Omental fat pad (tissue), 4 donors: Measurements from ENCODE around the gene GPC3. TPM values are rescaled to one million over a fixed set of nuclear protein-coding genes. Genes with fewer than 3 reads are reported as not detected.

Experiments
- ATAC-seq: fragments of 150-250 bp; one replicate; pipeline ENCODE4 v1.9.1; 2016; ENCODE audit warnings: mild to moderate bottlenecking, moderate library complexity; ENCODE audit not compliant: low FRiP score
- DNase-seq: peaks from one replicate; pipeline ENCODE4 v3.0.0-alpha.2; 2019; ENCODE audit warnings: low spot score
- CTCF ChIP-seq, 3 donors: fragments of 450-650 bp; IDR thresholded peaks; one replicate each; pipeline ENCODE4 v1.5.1; 2016 to 2017; ENCODE audit warnings: antibody characterized with exemption in 3 of 3, mild to moderate bottlenecking in 3 of 3, moderate library complexity in 2 of 3
- total RNA-seq, 4 donors: library from RNA; depleted of rRNA; stranded (reverse); fragments of >200 nt; gene quantifications; one replicate each; pipeline ENCODE4 v1.1.0, GENCODE V29; 2016

The GPC3 gene
- total RNA-seq, 4 donors from 2014 or later: 48.9 to 146 (median 77.1) TPM

- no peak for ATAC-seq
- no peak for DNase-seq
- TF ChIP-seq CTCF (IDR thresholded peaks at IDR 0.05): no peak
Observed at GRCh38 chrX:133913009-133913408, 72.4 kb downstream of the GPC3 start.

- ATAC-seq: no peak
Observed at GRCh38 chrX:133911825-133912495, 73.4 kb downstream of the GPC3 start.

GRCh38 chrX:133910539-133910938, 74.9 kb downstream of the GPC3 start:
- ATAC-seq (no peak), DNase-seq (no peak)
- TF ChIP-seq CTCF (IDR thresholded peaks at IDR 0.05): no peak

More at GRCh38 chrX:133911825-133912495, 73.4 kb downstream of the GPC3 start:
- TF ChIP-seq CTCF (IDR thresholded peaks at IDR 0.05): no peak
- DNase-seq: no peak

- TF ChIP-seq CTCF (IDR thresholded peaks at IDR 0.05): no peak
- no peak for DNase-seq
- ATAC-seq: no peak
Observed at GRCh38 chrX:133909888-133910287, 75.5 kb downstream of the GPC3 start.

GRCh38 chrX:133908223-133908955, 77.0 kb downstream of the GPC3 start:
- TF ChIP-seq CTCF (IDR thresholded peaks at IDR 0.05): no peak
- ATAC-seq (no peak), DNase-seq (no peak)

GRCh38 chrX:133907606-133908005, 77.8 kb downstream of the GPC3 start:
- no peak for ATAC-seq
- TF ChIP-seq CTCF (IDR thresholded peaks at IDR 0.05): no peak
- DNase-seq: no peak

GRCh38 chrX:133905305-133905704, 80.1 kb downstream of the GPC3 start:
- DNase-seq (no peak), ATAC-seq (no peak)
- TF ChIP-seq CTCF (IDR thresholded peaks at IDR 0.05): no peak
